Measurements from ENCODE around the gene SEMA6A.

SEMA6A gene

GRCh38 chr5:116455061-116455460 lies 119.6 kb downstream of the SEMA6A start:
- DNase-seq = no peak

GRCh38 chr5:116454417-116454927 lies 120.2 kb downstream of the SEMA6A start:
- DNase-seq = no peak

- no peak for DNase-seq
These were observed 120.6 kb downstream of the SEMA6A start for GRCh38 chr5:116453988-116454411.

- no peak for DNase-seq
These were observed 121.8 kb downstream of the SEMA6A start for GRCh38 chr5:116452774-116453368.

GRCh38 chr5:116451905-116452450 lies 122.6 kb downstream of the SEMA6A start:
- no peak for DNase-seq

- DNase-seq = no peak
These were observed 123.6 kb downstream of the SEMA6A start for GRCh38 chr5:116451066-116451465.

GRCh38 chr5:116449458-116449857 lies 125.2 kb downstream of the SEMA6A start:
- DNase-seq = no peak

- DNase-seq = no peak
These were observed 125.7 kb downstream of the SEMA6A start for GRCh38 chr5:116448870-116449427.

GRCh38 chr5:116448450-116448849 lies 126.2 kb downstream of the SEMA6A start:
- DNase-seq = no peak

GRCh38 chr5:116446356-116447005 lies 128.1 kb downstream of the SEMA6A start:
- DNase-seq = no peak

- DNase-seq = no peak
These were observed 129.3 kb downstream of the SEMA6A start for GRCh38 chr5:116445311-116445710.

- DNase-seq = no peak
These were observed 130.0 kb downstream of the SEMA6A start for GRCh38 chr5:116444373-116445295.

GRCh38 chr5:116442931-116443551 lies 131.6 kb downstream of the SEMA6A start:
- DNase-seq = no peak

- no peak for DNase-seq
These were observed 132.5 kb downstream of the SEMA6A start for GRCh38 chr5:116442095-116442534.

GRCh38 chr5:116441223-116441622 lies 133.4 kb downstream of the SEMA6A start:
- no peak for DNase-seq

- no peak for DNase-seq
These were observed 134.1 kb downstream of the SEMA6A start for GRCh38 chr5:116440457-116441001.

- DNase-seq = no peak
These were observed 134.7 kb downstream of the SEMA6A start for GRCh38 chr5:116439905-116440304.

- no peak for DNase-seq
These were observed 135.6 kb downstream of the SEMA6A start for GRCh38 chr5:116438979-116439554.

- DNase-seq = no peak
These were observed 136.6 kb downstream of the SEMA6A start for GRCh38 chr5:116437922-116438578.

GRCh38 chr5:116437351-116437705 lies 137.3 kb downstream of the SEMA6A start:
- no peak for DNase-seq

- no peak for DNase-seq
These were observed 137.8 kb downstream of the SEMA6A start for GRCh38 chr5:116436674-116437350.
